ENCODE measurements around the gene ADIG. TPM values are rescaled to one million over a fixed set of nuclear protein-coding genes. Genes with fewer than 3 reads are reported as not detected.

ADIG gene
- total RNA-seq, 4 donors from 2014 or later = not detected

DNA sequence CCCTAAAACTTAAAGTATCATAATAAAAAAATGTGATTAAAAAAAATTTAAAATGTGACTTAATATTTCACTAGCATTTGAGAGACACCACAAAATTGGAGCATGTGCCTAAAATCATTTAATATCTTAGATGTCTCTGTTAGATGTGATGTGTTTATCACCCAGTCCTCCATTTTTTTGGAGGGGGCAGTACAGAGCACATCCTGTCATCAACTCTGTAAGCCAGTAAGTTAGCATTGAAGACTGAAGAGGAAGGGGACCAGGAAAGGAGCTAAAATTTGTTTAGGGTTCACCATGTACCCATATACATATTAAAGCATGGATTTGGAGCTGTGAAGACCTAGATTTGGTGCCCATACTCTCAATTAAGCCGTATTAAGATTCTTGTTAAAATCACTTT, 30.7 kb upstream of the ADIG start:
- Histone ChIP-seq H3K36me3 (peaks cover 86% of the 10 kb centered on the region), H3K9me3 (no peaks in the 10 kb centered on the region), H3K4me1 (no peaks in the 10 kb centered on the region), H3K4me3 (no peak overlapping the region), H3K27ac (no peak overlapping the region), H3K27me3 (no peaks in the 10 kb centered on the region)
- 100% methylated on average over 1 of the region's 1 CpG for whole genome bisulfite sequencing
- TF ChIP-seq POLR2AphosphoS5 (IDR thresholded peaks at IDR 0.05) (no peak), EP300 (IDR thresholded peaks at IDR 0.05) (no peak), POLR2A (IDR thresholded peaks at IDR 0.05) (no peak)
- TF ChIP-seq, protein P1, sequence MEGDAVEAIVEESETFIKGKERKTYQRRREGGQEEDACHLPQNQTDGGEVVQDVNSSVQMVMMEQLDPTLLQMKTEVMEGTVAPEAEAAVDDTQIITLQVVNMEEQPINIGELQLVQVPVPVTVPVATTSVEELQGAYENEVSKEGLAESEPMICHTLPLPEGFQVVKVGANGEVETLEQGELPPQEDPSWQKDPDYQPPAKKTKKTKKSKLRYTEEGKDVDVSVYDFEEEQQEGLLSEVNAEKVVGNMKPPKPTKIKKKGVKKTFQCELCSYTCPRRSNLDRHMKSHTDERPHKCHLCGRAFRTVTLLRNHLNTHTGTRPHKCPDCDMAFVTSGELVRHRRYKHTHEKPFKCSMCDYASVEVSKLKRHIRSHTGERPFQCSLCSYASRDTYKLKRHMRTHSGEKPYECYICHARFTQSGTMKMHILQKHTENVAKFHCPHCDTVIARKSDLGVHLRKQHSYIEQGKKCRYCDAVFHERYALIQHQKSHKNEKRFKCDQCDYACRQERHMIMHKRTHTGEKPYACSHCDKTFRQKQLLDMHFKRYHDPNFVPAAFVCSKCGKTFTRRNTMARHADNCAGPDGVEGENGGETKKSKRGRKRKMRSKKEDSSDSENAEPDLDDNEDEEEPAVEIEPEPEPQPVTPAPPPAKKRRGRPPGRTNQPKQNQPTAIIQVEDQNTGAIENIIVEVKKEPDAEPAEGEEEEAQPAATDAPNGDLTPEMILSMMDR (IDR thresholded peaks at IDR 0.05) = no peak
- no peak for DNase-seq (ENCODE audit: low spot score in 2 of 2)

GRCh38 chr20:38551056-38551626, 29.9 kb upstream of the ADIG start:
- Histone ChIP-seq H3K4me3 (no peak overlapping the region), H3K27me3 (no peaks in the 10 kb centered on the region), H3K4me1 (no peaks in the 10 kb centered on the region), H3K27ac (no peak overlapping the region), H3K36me3 (peaks cover 81% of the 10 kb centered on the region), H3K9me3 (no peaks in the 10 kb centered on the region)
- DNase-seq (ENCODE audit: low spot score in 2 of 2) = no peak
- WGBS = 91% methylated on average over 7 of the region's 7 CpGs
- TF ChIP-seq, protein P1 (IDR thresholded peaks at IDR 0.05) = no peak
- TF ChIP-seq EP300 (IDR thresholded peaks at IDR 0.05) (no peak), POLR2A (IDR thresholded peaks at IDR 0.05) (no peak), POLR2AphosphoS5 (IDR thresholded peaks at IDR 0.05) (no peak)

- no peak for DNase-seq (ENCODE audit: low spot score in 2 of 2)
- Histone ChIP-seq H3K4me1 (no peaks in the 10 kb centered on the region), H3K4me3 (no peak overlapping the region), H3K27me3 (no peaks in the 10 kb centered on the region), H3K27ac (no peak overlapping the region), H3K9me3 (no peaks in the 10 kb centered on the region), H3K36me3 (peaks cover 83% of the 10 kb centered on the region)
- TF ChIP-seq POLR2AphosphoS5 (IDR thresholded peaks at IDR 0.05) (no peak), EP300 (IDR thresholded peaks at IDR 0.05) (no peak)
- TF ChIP-seq, protein P1 (IDR thresholded peaks at IDR 0.05) = no peak
- WGBS = 91% methylated on average over 2 of the region's 2 CpGs
These were observed 26.0 kb upstream of the ADIG start for GRCh38 chr20:38554986-38555385.

- H3K4me1 ChIP-seq = no peaks in the 10 kb centered on the region
- H3K4me3 ChIP-seq = no peak overlapping the region
- TF ChIP-seq POLR2A (IDR thresholded peaks at IDR 0.05) (no peak), POLR2AphosphoS5 (IDR thresholded peaks at IDR 0.05) (no peak), EP300 (IDR thresholded peaks at IDR 0.05) (no peak)
- TF ChIP-seq, protein P1 (IDR thresholded peaks at IDR 0.05) = no peak
- H3K36me3 ChIP-seq = peaks cover 85% of the 10 kb centered on the region
- H3K9me3 ChIP-seq = no peaks in the 10 kb centered on the region
- no peak overlapping the region for H3K27ac ChIP-seq
- no peak for DNase-seq (ENCODE audit: low spot score in 2 of 2)
- H3K27me3 ChIP-seq = no peaks in the 10 kb centered on the region
These were observed 25.6 kb upstream of the ADIG start for GRCh38 chr20:38555395-38555794.

- no peak for DNase-seq (ENCODE audit: low spot score in 2 of 2)
- H3K4me3 ChIP-seq = no peak overlapping the region
- no peak overlapping the region for H3K27ac ChIP-seq
- no peaks in the 10 kb centered on the region for H3K27me3 ChIP-seq
- H3K36me3 ChIP-seq = peaks cover 75% of the 10 kb centered on the region
- H3K9me3 ChIP-seq = no peaks in the 10 kb centered on the region
- 94% methylated on average over 2 of the region's 2 CpGs for WGBS
- H3K4me1 ChIP-seq = no peaks in the 10 kb centered on the region
- TF ChIP-seq POLR2A (IDR thresholded peaks at IDR 0.05) (no peak), EP300 (IDR thresholded peaks at IDR 0.05) (no peak), POLR2AphosphoS5 (IDR thresholded peaks at IDR 0.05) (no peak)
- TF ChIP-seq, protein P1 (IDR thresholded peaks at IDR 0.05) = no peak
These were observed 23.8 kb upstream of the ADIG start for GRCh38 chr20:38557174-38557573.

Measured in suprapubic skin (tissue), 4 donors.